SK-N-SH treated with all-trans-retinoic acid at 6 μM for 48 hours (cell line): ENCODE data around the gene SHB.

Experiments
- ATAC-seq: fragments of 200-7000 bp; cut with Tn5 transposase; 3 replicates; pipeline ENCODE4 v1.9.1; 2020; ENCODE audit warnings: mild to moderate bottlenecking, moderate library complexity
- ARNTL ChIP-seq: fragments of 450-650 bp; formaldehyde crosslinking; IDR thresholded peaks from 2 replicates; pipeline ENCODE4 v1.5.0; 2020; ENCODE audit warnings: low read depth, mild to moderate bottlenecking, moderate library complexity, borderline replicate concordance
- BACH2 ChIP-seq: fragments of 250-450 bp; sonication (Bioruptor Pico); IDR thresholded peaks from 2 replicates; pipeline ENCODE4 v1.9.0; 2021; ENCODE audit warnings: mild to moderate bottlenecking, borderline replicate concordance
- CSDC2 ChIP-seq: fragments of 250-450 bp; sonication (Bioruptor Pico); IDR thresholded peaks from 2 replicates; pipeline ENCODE4 v1.5.0; 2020; ENCODE audit warnings: mild to moderate bottlenecking, moderate library complexity
- ESRRG ChIP-seq: fragments of 250-450 bp; sonication (Bioruptor Pico); IDR thresholded peaks from 2 replicates; pipeline ENCODE4 v1.6.1; 2021; ENCODE audit warnings: mild to moderate bottlenecking
- ISL1 ChIP-seq: fragments of 250-450 bp; sonication (Bioruptor Pico); IDR thresholded peaks from 2 replicates; pipeline ENCODE4 v2.1.2; 2022; ENCODE audit warnings: mild to moderate bottlenecking, moderate library complexity
- PATZ1 ChIP-seq: fragments of 250-450 bp; sonication (Bioruptor Pico); IDR thresholded peaks from 2 replicates; pipeline ENCODE4 v1.8.0; 2020; ENCODE audit warnings: mild to moderate bottlenecking, moderate library complexity, borderline replicate concordance
- POU6F1 ChIP-seq: fragments of 250-450 bp; sonication (Bioruptor Pico); IDR thresholded peaks from 2 replicates; pipeline ENCODE4 v1.8.0; 2021; ENCODE audit warnings: low read depth, mild to moderate bottlenecking, moderate library complexity, borderline replicate concordance
- RARB ChIP-seq: fragments of 250-450 bp; sonication (Bioruptor Pico); IDR thresholded peaks from 2 replicates; pipeline ENCODE4 v1.8.0; 2021; ENCODE audit warnings: mild to moderate bottlenecking, moderate library complexity
- SNAI2 ChIP-seq: fragments of 250-450 bp; sonication (Bioruptor Pico); IDR thresholded peaks from 2 replicates; pipeline ENCODE4 v1.5.0; 2020; ENCODE audit warnings: mild to moderate bottlenecking, moderate library complexity
- TCF4 ChIP-seq: fragments of 250-450 bp; sonication (Bioruptor Pico); IDR thresholded peaks from 2 replicates; pipeline ENCODE4 v1.8.0; 2021; ENCODE audit warnings: mild to moderate bottlenecking, moderate library complexity, borderline replicate concordance
- ZC3H10 ChIP-seq: fragments of 250-450 bp; sonication (Bioruptor Pico); IDR thresholded peaks from 2 replicates; pipeline ENCODE4 v1.5.1; 2021; ENCODE audit warnings: mild to moderate bottlenecking, moderate library complexity
- ZFP30 ChIP-seq: fragments of 450-650 bp; formaldehyde crosslinking; IDR thresholded peaks from 2 replicates; pipeline ENCODE4 v1.5.0; 2022; ENCODE audit warnings: mild to moderate bottlenecking, moderate library complexity
- ZNF565 ChIP-seq: fragments of 450-650 bp; formaldehyde crosslinking; conservative IDR thresholded peaks from 2 replicates; pipeline ENCODE4 v1.5.0; 2020; ENCODE audit warnings: low read depth, mild to moderate bottlenecking, moderate library complexity
- ZNF70 ChIP-seq: fragments of 450-650 bp; formaldehyde crosslinking; IDR thresholded peaks from 2 replicates; pipeline ENCODE4 v1.5.0; 2020; ENCODE audit warnings: mild to moderate bottlenecking, moderate library complexity
- ZNF8 ChIP-seq: fragments of 450-650 bp; formaldehyde crosslinking; IDR thresholded peaks from 2 replicates; pipeline ENCODE4 v1.5.0; 2020; ENCODE audit warnings: mild to moderate bottlenecking, moderate library complexity
- TF ChIP-seq, protein P1 (sequence below): fragments of 250-450 bp; sonication (Bioruptor Pico); IDR thresholded peaks from 2 replicates; pipeline ENCODE4 v1.5.1; 2020; ENCODE audit warnings: low read depth, mild to moderate bottlenecking, moderate library complexity
- TF ChIP-seq, protein P2 (sequence below): fragments of 250-450 bp; sonication (Bioruptor Pico); IDR thresholded peaks from 2 replicates; pipeline ENCODE4 v1.5.0; 2020; ENCODE audit warnings: mild to moderate bottlenecking, moderate library complexity
- TF ChIP-seq, protein P3 (sequence below): fragments of 250-450 bp; sonication (Bioruptor Pico); IDR thresholded peaks from 2 replicates; pipeline ENCODE4 v1.5.1; 2021; ENCODE audit warnings: mild to moderate bottlenecking, moderate library complexity

The SHB gene

DNA sequence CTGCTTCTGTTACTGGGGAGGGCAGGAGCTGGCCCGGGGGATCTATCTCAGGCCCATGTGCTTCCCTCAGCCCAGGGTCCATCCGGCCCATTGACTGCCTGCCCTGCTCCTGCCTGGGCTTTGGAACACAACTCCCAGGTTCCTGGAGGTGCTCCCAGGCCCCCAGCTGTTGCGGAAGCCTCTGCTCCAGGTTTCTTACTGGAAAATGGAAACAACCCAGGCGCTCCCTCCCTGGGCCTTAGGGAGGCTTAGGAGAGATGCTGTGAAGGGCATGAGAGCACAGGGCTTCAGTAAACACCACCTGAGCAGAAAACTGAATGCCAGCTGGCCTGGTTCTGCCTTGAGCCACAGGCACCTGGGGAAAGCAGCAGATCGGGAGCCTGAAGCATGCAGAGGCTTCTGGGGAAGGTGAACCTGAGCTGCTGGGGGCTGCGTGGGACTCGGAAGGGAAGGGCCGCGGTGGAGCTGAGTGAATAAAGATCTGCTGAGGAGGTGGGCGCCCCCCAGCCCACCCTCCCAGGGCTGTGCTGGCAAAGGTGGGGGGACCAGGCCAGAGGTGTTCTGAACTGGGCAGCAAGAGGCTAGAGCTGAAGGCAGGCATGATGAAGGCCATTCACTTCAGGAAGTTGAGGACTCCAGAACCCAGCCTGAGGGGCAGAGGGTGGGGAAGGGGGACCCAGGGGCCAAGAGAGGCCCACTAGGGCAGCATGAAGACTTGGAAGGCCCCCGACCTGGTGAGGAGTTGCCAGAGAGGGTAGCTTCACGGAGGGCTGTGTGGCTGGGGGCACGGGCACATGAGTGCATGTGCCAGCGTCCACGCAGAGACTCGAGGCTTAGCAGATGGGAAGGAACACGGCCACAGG, 64.8 kb downstream of the SHB start (continued):
- TF ChIP-seq SNAI2 (no peak), TCF4 (CRISPR knock-in tag) (no peak)

DNA sequence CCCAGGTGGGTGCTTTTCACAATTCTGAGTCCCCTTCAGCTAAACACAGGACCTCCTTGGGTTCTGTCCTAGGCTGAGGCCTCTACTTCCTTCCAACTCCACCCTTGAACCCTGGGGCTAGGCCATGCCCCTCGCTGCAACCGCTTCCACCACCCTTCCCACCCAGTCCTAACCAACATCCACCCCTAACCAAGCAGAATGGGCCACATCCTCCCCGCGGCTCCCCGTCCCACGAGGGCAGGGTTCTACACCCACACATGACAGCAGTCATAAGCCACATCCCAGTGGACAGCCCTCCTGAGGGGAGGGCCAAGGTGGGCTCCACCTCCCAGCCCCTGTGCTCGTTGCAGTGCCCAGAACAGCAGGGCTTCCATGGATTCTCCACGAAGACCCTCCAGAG, 65.8 kb downstream of the SHB start:
- ATAC-seq = no peak
- TF ChIP-seq BACH2 (CRISPR knock-in tag) = no peak
- no peak for TF ChIP-seq ZNF70
- TF ChIP-seq TCF4 (CRISPR knock-in tag) = no peak

DNA sequence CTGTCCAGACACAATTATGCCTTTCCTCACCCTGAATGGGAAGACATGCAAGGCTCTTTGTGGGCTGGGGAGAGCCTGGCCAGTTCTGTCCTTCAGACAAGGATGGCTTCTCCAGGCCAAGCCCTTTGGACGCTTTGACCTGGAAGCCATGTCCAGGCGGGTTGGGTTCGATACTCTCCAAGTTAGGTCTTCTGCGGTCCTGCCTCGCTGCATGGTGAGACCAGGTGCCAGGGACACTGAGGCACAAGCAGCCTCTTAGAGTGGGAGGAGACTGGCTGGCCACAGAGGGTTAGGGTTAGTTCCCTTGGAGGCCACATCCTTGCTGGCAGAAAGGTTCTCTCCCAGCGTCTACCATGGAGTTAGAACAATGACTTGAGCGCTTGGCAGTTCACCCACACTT, 67.6 kb downstream of the SHB start:
- ATAC-seq = no peak
- TF ChIP-seq TCF4 (CRISPR knock-in tag) = no peak
- no peak for TF ChIP-seq ARNTL (CRISPR knock-in tag)
- no peak for TF ChIP-seq ZNF8 (CRISPR knock-in tag)
- TF ChIP-seq, protein P1, sequence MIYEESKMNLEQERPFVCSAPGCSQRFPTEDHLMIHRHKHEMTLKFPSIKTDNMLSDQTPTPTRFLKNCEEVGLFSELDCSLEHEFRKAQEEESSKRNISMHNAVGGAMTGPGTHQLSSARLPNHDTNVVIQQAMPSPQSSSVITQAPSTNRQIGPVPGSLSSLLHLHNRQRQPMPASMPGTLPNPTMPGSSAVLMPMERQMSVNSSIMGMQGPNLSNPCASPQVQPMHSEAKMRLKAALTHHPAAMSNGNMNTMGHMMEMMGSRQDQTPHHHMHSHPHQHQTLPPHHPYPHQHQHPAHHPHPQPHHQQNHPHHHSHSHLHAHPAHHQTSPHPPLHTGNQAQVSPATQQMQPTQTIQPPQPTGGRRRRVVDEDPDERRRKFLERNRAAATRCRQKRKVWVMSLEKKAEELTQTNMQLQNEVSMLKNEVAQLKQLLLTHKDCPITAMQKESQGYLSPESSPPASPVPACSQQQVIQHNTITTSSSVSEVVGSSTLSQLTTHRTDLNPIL (CRISPR knock-in tag) = no peak
- TF ChIP-seq SNAI2 = no peak
- TF ChIP-seq, protein P2, sequence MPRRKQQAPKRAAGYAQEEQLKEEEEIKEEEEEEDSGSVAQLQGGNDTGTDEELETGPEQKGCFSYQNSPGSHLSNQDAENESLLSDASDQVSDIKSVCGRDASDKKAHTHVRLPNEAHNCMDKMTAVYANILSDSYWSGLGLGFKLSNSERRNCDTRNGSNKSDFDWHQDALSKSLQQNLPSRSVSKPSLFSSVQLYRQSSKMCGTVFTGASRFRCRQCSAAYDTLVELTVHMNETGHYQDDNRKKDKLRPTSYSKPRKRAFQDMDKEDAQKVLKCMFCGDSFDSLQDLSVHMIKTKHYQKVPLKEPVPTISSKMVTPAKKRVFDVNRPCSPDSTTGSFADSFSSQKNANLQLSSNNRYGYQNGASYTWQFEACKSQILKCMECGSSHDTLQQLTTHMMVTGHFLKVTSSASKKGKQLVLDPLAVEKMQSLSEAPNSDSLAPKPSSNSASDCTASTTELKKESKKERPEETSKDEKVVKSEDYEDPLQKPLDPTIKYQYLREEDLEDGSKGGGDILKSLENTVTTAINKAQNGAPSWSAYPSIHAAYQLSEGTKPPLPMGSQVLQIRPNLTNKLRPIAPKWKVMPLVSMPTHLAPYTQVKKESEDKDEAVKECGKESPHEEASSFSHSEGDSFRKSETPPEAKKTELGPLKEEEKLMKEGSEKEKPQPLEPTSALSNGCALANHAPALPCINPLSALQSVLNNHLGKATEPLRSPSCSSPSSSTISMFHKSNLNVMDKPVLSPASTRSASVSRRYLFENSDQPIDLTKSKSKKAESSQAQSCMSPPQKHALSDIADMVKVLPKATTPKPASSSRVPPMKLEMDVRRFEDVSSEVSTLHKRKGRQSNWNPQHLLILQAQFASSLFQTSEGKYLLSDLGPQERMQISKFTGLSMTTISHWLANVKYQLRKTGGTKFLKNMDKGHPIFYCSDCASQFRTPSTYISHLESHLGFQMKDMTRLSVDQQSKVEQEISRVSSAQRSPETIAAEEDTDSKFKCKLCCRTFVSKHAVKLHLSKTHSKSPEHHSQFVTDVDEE (CRISPR knock-in tag) = no peak
- no peak for TF ChIP-seq ZC3H10 (CRISPR knock-in tag)
- no peak for TF ChIP-seq CSDC2 (CRISPR knock-in tag)
- no peak for TF ChIP-seq BACH2 (CRISPR knock-in tag)
- no peak for TF ChIP-seq POU6F1
- TF ChIP-seq RARB (CRISPR knock-in tag) = no peak
- no peak for TF ChIP-seq PATZ1 (CRISPR knock-in tag)
- TF ChIP-seq ESRRG (CRISPR knock-in tag) = no peak

DNA sequence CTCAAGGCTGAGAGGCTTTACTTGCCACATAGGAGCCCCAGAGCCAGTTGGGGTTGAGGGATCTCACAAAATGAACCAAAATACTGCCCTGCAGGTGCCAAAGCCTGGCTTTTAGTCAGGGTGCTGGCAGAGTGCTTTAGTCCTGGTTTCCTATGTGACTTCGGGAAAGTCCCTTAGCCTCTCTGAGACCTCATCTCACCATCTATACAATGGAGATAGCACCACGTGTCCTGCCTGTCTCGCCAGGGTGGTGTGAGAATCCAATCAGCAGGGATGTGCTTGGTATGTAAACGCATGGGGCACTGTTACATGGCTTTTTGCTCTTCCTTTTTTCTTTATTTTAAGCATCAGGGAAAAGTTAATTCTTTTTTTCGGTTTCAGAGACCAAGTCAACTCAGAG, 68.3 kb downstream of the SHB start:
- ATAC-seq = no peak
- TF ChIP-seq ISL1 (CRISPR knock-in tag) (no peak), ZFP30 (CRISPR knock-in tag) (no peak), POU6F1 (no peak), ARNTL (CRISPR knock-in tag) (no peak), ZNF8 (CRISPR knock-in tag) (no peak), BACH2 (CRISPR knock-in tag) (no peak), ZNF565 (CRISPR knock-in tag) (no peak), SNAI2 (no peak), TCF4 (CRISPR knock-in tag) (no peak), RARB (CRISPR knock-in tag) (no peak)
- TF ChIP-seq, protein P2 (CRISPR knock-in tag) = no peak
- TF ChIP-seq, protein P3, sequence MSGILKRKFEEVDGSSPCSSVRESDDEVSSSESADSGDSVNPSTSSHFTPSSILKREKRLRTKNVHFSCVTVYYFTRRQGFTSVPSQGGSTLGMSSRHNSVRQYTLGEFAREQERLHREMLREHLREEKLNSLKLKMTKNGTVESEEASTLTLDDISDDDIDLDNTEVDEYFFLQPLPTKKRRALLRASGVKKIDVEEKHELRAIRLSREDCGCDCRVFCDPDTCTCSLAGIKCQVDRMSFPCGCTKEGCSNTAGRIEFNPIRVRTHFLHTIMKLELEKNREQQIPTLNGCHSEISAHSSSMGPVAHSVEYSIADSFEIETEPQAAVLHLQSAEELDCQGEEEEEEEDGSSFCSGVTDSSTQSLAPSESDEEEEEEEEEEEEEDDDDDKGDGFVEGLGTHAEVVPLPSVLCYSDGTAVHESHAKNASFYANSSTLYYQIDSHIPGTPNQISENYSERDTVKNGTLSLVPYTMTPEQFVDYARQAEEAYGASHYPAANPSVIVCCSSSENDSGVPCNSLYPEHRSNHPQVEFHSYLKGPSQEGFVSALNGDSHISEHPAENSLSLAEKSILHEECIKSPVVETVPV (CRISPR knock-in tag) = no peak
